Measurements from ENCODE around the gene CORO1C.

The CORO1C gene

DNA sequence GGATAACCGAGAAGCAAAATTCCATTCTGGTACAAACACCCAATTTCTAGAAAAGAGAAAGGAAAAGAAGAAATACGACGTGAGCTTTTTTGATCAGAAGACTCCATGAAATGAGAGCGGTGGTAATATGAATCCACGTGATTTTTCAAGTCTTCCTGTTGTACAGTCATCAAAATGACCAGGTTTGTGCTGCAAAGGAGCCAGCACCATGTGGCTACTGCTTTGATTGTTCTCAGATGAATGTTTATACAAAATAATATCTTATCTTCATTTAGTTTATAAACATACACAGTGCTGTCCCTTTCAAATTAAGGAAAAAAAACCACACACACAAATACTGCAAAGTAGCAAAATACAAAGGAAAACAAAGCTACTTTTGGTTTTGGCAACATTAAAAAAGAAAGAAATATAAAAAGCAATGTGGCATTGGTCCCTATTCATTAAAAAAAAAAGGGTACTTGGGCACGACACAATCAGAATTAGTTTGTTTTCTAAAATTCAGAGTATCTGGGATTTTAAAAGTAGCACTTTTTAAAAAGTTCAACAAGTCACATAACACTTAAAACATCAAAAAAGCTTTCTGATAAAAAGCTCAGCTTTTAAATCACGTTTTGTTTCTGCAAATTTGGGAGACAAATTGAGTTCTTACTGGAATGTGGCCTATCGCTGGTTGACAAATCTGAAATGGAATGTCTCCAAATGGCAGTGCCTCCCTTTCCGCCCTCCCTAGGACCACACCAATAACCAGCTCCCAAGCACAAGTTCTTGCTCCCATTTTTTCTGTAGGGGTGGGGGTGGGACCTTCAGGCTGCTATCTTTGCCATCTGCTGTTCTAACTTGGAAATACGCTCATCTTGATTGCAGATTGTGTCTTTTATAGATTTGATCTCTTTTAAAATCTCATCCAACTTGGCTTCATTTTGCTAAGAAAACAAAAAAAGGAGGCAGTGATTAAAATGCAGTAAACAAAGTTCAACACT, 84.4 kb downstream of the CORO1C start:
- FAIRE-seq, result no peak

DNA sequence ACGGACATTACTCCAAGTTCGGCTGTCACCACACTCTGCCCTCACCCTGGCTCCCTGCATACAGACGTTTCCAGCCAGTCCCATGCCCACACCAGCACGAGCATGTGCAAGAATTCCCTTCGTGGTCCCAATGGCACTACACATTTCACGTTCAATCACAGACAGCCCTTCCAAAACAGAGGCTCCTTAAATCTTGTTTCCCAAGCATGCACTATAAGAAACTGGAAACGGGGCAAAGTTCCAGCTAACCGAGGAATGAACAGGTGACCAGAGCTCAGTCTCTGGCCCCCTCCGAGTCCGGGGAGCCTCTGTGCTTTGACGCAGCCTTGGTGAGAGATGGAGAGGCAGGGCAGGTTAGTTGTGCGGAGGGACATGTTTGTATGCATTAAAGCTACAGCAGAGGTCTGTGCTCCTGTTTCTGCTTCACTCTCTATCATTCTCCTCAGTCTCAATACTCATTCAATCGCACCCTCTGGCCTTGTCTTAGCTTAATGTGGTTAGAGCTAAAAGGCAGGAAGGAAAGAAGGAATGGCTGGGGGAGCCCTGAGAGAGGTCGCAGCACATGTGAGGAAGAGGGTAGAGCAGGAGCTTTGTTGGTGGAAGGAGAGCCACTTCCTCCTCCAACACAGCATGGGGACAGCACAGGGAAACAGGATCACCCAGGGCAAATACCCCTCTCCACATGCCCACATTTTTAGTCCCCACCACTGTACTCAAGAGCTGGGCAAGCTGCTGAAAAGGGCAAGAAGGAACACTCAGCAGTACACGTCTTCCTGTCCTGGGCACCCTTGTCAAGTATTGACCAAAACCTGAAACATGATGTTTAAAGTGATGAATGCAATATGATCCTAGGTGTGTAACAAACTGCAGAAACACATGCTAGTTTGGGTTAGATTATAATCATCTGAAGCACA, 85.4 kb downstream of the CORO1C start:
- no peak for FAIRE-seq

DNA sequence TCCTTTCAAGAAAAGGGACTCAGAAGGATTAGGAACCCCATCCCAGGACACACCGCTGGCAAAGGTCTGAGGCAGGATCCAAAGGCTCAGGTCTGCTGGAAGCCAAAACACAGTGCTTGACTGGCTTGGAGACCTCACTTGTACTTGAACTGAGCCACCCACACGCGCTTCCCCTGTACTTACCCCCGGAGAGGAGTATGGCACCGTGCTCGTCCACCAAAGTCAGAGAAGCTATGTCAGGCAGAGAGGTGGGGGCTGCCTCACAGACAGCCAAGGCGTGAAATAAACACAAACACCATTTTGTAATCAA, 86.6 kb downstream of the CORO1C start:
- FAIRE-seq, result no peak

DNA sequence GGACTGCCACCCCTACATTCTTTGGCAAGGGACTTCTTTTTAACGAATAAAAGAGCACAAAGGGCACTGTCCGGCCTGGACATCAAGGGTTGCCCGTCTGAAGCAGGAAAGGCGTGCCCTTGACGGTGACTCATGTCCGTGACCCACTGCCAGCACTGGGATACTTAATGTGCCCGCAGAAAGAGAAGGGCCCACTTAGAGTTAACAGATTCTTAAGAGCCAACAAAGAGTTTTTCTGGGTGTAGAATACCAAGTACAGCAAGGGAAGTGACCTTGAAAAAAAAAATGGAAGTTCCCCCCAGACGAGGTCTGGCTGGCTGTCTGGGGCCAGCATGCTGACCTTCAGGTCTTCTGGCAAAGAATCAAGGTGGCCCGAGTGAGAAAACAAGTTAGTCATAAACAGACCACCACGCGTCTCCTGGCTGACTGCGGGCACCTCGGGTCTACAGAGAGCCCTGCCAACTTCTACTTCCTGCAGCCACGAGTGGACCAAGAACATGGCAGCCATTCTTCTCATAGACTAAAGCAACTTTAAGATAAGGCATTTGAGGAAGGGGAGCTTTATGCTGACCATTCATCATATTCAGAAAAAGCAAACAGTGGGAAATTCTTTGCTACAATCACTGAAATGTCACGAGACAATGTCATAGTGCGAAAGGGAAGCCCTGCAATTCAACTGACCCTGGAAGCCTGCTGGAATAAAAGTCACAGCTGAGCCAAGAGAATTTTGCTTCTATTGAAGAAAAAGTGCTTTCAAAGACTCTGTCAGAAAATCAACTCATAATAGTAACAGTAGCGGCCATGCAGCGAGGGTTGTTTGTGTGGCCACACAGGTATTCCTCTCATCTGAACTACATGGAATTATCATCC, 87.1 kb downstream of the CORO1C start:
- no peak for FAIRE-seq

DNA sequence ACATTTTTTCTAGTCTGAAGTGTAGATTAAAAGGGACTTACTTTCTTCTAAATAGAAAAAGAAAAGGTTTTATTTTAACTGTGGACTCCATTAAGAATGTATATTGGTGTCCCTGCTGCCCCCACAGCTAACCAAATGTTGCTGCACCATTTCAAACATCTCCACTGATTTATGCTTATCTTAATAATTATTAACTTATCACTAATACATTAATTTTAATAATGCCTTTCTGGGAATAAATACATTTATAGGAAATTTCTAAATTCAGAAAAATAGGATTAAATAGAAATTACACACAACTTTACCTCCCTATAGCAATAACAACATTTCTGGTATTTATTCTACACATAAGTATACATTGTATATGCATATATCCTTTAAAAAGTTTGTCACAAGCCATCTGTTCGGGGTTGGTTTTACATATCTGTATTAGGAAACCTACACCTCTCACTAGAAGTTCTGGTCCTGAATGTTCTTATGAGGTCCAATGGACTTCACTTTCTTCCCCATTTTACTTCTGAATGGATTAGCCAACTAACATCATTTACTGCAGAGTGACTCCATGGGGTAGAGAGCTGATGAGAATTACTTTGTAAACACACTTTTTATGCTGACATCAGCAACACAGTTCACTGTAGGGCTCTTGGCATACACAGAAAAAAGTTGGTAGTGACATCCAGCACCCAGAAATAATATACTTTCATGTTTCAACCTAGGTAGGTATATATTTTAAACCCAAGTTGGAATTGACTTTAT, 88.2 kb downstream of the CORO1C start:
- no peak for FAIRE-seq

DNA sequence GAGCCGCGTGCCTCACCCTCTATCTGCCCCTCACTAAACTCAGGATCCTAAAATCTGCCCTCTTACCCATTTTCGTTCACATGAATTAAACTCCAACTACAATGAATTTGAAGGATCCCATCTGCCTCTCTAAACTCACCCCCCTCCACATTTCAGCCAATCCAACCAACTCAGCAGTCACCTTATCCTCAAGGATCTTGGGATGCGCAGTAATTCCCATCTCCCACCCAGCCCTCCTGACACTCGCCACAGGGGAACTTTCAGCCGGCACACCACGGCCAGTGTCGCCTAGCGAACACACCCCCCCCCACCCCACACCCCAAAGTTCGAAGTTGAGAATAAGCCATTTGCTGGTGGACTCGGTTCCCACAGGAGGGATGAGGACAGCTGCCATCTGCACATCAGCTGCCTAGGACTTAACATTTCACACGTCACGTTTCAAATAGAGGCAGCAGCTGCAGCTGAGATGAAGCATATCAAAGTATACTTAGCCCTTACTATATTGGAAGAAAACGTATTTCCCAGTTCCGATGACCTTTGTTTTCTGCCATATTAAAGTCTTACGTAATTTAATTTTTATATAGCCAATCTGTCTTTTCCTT, 88.9 kb downstream of the CORO1C start:
- FAIRE-seq, result no peak

DNA sequence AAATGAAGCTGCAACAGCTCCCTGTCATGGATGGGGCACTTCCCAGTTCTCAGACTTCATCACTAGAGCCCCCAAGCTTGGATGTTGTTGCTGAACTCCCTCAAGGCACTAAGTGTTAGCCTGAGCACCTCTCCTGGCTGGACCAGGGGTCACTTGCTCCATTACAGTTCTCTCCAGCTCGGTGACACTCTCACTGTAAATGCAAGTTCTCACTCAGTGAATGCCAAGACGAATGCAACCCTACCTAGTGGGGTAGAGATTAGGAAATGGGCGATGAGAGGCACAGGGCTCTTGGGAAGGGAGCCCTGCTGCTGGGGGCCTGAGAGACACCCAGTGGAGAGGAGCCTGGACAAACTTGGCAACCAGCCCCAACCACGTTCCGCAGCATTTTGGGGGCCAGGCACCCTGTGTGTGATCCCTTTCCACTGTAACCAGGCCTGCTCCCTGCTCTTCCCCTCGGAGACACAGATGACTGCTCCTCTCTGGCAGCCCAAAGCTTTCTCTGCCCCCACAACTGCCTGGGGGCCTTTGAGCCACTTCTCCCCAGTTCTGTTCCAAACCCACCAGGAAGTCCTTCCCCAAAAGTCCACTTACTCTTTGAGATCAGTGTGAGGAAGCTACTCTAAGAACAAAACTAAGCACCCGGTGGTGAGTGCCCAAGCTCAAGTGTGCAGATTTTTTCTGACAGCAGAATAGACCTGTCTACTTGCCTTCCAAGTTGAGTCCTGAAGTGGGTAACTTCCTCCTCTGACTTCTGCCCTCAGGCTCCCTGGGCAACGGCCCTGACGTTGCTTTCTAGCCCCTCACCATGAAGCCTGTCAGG, 89.7 kb downstream of the CORO1C start:
- FAIRE-seq, result no peak

DNA sequence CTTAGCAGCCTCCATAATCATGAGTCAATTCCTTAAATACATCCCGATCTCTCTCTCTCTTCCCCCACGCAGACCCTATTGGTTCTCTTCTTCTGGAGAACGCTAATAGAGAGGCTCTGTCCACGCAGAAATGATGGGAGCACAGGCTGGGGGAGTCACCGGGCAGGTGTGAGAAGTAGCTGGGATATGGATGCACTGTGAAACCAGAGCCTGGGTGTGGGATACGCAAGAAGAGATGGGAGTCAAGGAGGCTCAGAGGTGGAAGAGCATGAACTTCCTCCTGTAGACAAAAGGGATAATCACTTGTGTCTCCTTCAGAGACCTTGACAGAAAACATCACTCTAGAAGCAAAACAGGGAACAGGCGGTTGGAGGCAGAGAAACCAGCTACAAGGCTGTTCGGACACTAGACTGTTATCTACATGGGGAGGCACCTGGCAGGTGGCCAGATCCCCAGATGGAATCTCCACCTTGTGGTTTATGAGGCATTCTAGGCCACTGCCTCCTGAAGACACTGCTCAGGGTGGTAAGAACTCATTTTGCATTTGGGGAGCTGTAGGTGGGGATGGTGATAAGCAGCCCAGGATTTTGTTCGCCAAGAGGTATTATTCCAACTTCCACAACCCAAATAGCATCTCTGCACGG, 90.4 kb downstream of the CORO1C start:
- FAIRE-seq, result no peak

DNA sequence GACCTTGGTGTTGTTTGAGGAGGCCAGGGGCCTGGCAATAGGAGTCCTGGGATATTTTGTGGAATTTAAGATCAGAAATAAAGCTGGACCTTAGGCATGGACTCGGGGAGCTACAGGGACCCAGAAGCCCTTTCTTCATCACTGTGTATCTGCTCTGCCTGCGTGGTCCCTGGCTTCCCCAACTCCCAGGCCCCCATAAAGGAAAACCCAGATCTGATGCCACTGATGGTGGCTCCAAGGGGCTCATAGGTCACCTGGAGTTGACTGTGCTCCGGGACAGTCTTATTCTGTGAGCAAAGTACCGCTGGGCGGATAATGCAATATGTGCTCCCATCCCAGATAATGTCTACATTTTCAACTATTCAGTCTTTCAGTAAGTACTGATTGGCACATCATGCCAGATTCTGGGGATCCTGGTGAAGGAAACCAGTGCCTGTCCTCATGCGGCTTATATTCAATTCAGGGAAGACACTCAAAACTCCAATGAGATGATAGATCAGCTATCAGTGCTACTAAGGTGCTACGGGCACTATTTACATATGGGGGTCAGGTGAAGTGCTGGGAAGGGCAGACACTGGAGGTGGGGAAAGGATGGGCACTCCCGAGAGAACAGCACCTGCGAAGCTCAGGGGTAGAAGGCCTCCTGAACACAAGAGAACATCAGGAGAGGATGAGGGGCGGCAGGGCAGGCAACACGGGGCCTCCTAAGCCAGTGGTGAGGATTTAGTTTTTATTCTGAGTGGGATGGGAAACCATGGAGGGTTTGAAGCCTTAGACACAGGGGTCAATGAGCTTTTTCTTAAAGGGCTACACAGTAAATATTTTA, 92.1 kb downstream of the CORO1C start:
- no peak for FAIRE-seq

DNA sequence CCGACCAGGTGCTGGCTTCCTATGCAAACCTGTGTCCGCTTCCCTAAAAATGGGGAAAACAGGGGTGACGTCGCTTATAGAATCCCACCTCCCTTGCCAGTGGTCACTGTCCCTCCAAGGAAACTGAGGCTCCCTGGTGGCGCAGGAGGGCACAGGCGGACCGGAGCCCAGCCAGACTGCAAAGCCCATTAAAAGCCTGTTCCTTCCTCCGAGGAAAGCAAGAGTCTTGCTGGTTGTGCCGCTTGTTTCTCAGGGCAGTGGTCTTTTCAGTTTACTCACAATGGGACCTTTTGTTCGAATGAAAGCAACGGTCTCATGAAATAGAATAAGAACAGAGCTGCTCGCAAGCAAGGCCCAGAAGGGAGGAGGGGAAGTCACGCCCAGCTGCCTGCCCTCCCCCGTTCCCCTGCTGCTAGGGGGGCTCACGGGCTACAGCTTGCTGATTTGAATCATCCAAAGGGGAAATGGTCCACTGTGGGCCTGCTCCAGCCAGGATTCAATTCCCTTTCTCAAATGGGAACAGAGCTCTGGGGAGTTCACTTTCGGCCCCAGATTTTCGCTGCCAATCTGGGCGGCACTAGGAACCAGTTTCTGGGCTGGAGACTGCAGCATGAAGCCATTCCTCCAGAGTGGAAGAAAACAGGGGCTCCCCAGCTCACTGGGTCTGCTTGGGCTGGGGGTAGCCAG, 93.0 kb downstream of the CORO1C start:
- no peak for FAIRE-seq

DNA sequence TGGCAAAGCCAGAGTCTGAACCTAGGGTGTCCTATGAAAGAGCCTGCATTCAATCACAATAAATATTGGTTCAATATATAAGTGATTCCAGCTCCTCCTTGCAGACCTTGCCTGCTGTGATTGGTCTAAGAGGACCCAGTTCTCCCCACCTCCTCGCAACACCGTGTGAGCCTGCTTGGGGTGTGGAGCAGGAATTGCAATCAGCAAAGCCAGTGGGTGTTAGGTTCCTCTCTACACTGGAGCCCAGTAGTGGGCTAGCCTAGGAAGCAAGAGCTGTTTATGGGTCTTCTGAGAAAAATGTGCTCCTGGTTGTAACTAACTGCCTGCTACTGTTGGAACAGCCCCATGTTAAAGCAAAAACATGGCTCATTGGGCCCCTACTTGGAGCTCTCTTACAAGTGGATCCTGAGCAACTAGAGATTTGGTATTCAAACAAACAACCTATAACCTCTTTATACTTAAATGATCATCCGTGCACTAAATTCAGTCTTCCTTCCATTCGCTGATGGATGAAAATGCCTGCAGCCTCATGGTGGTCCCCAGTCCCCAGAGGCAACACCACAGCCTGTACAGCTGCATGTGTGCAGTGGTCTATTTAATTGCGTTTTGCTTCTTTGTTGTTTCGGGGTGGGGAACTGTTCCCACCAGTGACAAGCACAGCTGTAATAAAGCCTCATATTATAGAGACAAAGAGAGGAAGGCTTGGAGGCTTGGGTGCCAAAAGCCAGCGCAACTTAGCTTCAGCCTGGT, 93.9 kb downstream of the CORO1C start:
- FAIRE-seq, result no peak

DNA sequence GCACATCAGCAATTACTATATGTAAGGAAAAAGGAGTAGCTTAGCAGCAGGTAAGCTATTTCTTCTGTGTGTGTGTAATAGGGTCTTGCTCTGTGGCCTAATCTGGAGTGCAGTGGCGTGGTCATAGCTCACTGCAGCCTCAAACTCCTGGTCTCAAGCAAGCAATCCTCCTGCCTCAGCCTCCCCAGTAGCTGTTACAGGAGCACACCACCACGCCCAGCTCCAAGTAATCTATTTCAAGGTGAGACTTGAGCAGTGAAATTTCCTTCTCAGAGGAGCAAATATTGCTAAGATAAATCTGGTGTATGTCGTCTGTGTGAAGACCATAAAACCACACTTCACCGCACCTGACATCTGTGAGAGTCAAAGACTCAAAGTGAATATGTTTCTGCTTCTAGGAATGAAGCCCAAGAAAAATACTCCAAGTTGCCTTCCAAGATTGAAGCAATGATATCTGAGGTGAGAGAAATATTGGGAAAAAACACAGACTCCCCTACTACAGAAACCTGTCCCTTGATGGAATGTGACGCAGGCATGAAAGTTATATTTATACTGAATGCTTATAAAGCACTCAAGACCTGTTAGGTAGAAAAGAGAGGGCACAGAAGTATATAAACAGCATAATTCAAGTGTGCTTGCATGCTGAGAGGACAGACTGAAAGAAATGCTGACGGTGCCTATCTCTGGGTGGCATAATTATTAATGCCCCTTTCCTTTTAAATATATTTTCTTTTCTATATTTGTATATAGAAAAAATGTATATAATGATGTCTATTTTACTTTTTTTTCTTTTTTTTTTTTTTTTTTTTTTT, 95.1 kb downstream of the CORO1C start:
- no peak for FAIRE-seq

DNA sequence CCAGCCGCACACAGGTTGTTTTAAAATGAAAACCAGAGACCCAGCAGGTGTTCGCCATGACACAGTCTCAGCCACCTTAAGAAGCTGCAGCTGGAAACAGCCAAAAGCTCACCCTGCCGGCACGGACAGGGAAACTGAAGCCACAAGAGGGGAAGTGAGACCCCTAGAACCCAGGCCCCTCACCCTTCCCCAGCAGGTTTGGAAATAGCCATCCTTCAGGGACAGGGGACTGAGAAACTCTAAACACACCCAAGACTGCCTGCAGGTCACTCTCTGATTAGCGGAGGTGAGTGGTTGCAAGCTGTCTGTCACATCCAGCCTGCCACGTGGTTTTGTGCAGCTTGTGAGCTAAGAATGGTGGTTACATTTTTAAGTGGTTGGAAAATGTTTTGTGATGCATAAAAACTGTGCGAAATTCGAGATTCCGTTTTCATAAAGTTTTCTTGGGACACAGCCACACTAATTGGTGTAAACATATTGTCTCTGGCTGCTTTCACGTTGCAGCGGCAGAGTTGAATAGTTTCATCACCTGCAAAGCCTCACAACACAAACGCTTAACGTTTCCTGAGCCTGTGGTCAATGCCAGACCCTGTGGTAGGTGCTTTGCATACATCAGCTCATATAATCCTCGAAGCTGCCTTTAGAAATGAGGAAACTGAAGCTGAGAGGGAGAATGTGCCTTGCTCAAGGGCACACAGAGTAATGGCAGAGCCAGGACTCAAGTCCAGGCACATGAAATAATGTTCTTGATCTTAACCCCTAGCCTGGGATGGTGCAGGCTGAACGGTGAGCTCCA, 95.9 kb downstream of the CORO1C start:
- FAIRE-seq, result no peak

DNA sequence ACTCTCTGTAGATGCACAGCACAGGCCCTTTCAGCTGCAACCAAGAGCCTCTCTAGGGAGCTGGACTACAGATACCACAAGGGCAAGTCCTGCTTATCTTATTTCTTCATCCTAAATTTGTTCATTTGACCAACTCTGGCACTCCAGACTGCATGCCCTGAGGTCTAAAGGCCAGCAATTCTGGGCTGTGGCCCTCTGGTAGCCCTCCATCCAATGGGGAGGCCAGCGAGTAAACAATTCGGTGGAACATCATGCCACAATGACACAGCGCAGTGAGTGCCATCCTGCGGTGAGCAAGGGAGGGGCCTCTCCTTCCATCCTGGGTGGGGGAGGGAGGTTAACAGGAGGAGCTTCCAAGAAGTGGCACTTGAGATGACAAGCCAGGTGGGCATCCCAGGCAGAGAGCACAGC, 97.0 kb downstream of the CORO1C start:
- FAIRE-seq, result no peak

DNA sequence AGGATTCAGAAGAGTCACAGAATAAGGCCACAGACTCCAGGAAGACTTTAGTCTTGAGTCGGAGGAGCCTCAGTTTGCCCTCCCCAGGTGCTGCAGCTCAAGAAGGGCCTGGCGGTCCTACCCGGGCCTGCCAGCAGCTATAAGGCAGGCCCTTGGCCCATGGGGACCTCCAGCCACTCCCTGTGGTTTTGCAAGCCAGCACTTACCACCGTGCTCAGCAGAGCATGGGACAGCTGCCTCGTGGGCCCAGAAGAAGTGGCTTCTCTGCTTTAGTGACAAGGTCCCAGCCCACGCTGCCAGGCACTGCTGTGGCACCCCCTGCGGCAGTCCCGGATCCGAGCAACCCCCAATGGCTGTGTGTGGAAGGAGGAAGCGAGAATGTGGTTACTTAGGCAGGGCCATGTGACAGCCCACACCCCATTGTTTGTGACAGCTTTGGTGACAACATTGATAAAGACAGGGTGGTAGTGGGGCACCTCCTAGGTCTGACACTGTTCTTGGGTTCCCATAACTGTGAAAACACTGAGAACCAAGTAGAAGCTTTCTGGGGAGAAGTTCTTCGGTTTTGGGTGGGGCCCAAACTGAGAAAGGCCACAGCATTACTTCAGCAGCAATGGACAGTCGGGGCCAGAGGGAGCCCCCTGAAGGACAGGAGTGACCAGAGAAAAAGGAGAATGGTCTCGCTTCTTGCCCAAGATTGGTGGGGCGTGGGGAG, 97.6 kb downstream of the CORO1C start, which contains the start of gene SELPLG:
Gene SELPLG (minus strand): TSS at position 361 of the 715 bp plus-strand sequence. CDS start 9,587 bp downstream, outside the sequence.
- FAIRE-seq, result no peak

Data from TTC549 (cell line).